CD14-positive monocyte (primary cell): Measurements from ENCODE around the gene CYP19A1. TPM values are rescaled to one million over a fixed set of nuclear protein-coding genes. Genes with fewer than 3 reads are reported as not detected.

Source experiments
- DNase-seq, 3 donors: peaks; one replicate each; pipeline ENCODE4 v3.0.0-alpha.2; 2011 to 2022
- H2AFZ ChIP-seq: 2 replicates; pipeline ENCODE4 v1.6.0; 2012; ENCODE audit warnings: mild to moderate bottlenecking, low read depth, low read length, inconsistent platforms; ENCODE audit not compliant: insufficient read depth, poor library complexity, severe bottlenecking
- H3K27ac ChIP-seq, 2 donors: 1 replicate in 1 of 2; 2 replicates in 1 of 2; pipeline ENCODE4 v1.5.1; 2012 to 2013; ENCODE audit warnings: low read length in 2 of 2, control low read depth in 1 of 2, inconsistent platforms in 1 of 2, low read depth in 1 of 2, mild to moderate bottlenecking in 1 of 2
- H3K27me3 ChIP-seq, 2 donors: one replicate each; pipeline versions ENCODE4 v1.6.0 to v1.6.1; 2011 to 2013; ENCODE audit warnings: low read length in 2 of 2; ENCODE audit not compliant: control insufficient read depth in 2 of 2, insufficient read depth in 2 of 2
- H3K36me3 ChIP-seq, 2 donors: replicated peaks in 1 of 2; 1 replicate in 1 of 2; 2 replicates in 1 of 2; pipeline versions ENCODE4 v1.5.1 to v1.6.1; 2012 to 2013; ENCODE audit warnings: low read length in 2 of 2, control low read depth in 1 of 2, inconsistent platforms in 1 of 2, mild to moderate bottlenecking in 1 of 2; ENCODE audit not compliant: insufficient read depth in 2 of 2, control insufficient read depth in 1 of 2
- H3K4me1 ChIP-seq, 2 donors: 1 replicate in 1 of 2; 2 replicates in 1 of 2; pipeline versions ENCODE4 v1.5.1 to v1.6.1; 2012 to 2013; ENCODE audit warnings: low read length in 2 of 2, control low read depth in 1 of 2, inconsistent platforms in 1 of 2, mild to moderate bottlenecking in 1 of 2, moderate library complexity in 1 of 2; ENCODE audit not compliant: insufficient read depth in 2 of 2, control insufficient read depth in 1 of 2
- H3K4me2 ChIP-seq: replicated peaks from 2 replicates; pipeline ENCODE3; 2012; ENCODE audit warnings: low read length, moderate library complexity, mild to moderate bottlenecking; ENCODE audit not compliant: poor library complexity, severe bottlenecking; ENCODE audit errors: extremely low read depth
- H3K4me3 ChIP-seq, 3 experiments: fragments of 200-600 bp in 1 of 3; sonication (generic) in 1 of 3; replicated peaks in 1 of 3; 1 replicate in 2 of 3; 2 replicates in 1 of 3; pipeline ENCODE4 v1.5.1; 2011 to 2013; ENCODE audit warnings: low read length in 3 of 3, mild to moderate bottlenecking in 3 of 3, control low read depth in 2 of 3, low read depth in 2 of 3, inconsistent platforms in 1 of 3, moderate library complexity in 1 of 3
- H3K79me2 ChIP-seq: 2 replicates; pipeline ENCODE4 v1.6.0; 2012; ENCODE audit warnings: mild to moderate bottlenecking, control low read depth, inconsistent platforms, low read length, moderate library complexity; ENCODE audit not compliant: insufficient read depth
- H3K9ac ChIP-seq: 2 replicates; pipeline ENCODE4 v1.6.0; 2017; ENCODE audit warnings: low read length, mild to moderate bottlenecking; ENCODE audit not compliant: insufficient read depth, poor library complexity, severe bottlenecking
- H3K9me3 ChIP-seq, 2 donors: replicated peaks in 1 of 2; 1 replicate in 1 of 2; 2 replicates in 1 of 2; pipeline versions ENCODE4 v1.5.1 to v1.6.1; 2012 to 2013; ENCODE audit warnings: low read length in 2 of 2, control low read depth in 1 of 2; ENCODE audit not compliant: control insufficient read depth in 1 of 2, insufficient read depth in 1 of 2
- H4K20me1 ChIP-seq: 2 replicates; pipeline ENCODE4 v1.6.0; 2012; ENCODE audit warnings: mild to moderate bottlenecking, low read length, control low read depth, moderate library complexity; ENCODE audit not compliant: insufficient read depth
- H3K27ac Mint-ChIP-seq, 7 donors: one replicate each; pipeline ENCODE4 v1.8.0; 2020; ENCODE audit warnings: mild to moderate bottlenecking in 7 of 7, mixed read lengths in 7 of 7, moderate library complexity in 6 of 7, inconsistent platforms in 2 of 7
- H3K27me3 Mint-ChIP-seq, 3 donors: one replicate each; pipeline ENCODE4 v1.8.0; 2021 to 2022; ENCODE audit warnings: low read depth in 3 of 3, mild to moderate bottlenecking in 3 of 3, mixed read lengths in 3 of 3, moderate library complexity in 3 of 3, inconsistent platforms in 1 of 3
- H3K36me3 Mint-ChIP-seq, 2 donors: one replicate each; pipeline ENCODE4 v1.8.0; 2020; ENCODE audit warnings: mixed read lengths in 2 of 2, inconsistent platforms in 1 of 2, mild to moderate bottlenecking in 1 of 2
- H3K4me1 Mint-ChIP-seq: one replicate; pipeline ENCODE4 v1.8.0; 2020; ENCODE audit warnings: mild to moderate bottlenecking, mixed read lengths
- H3K4me3 Mint-ChIP-seq, 2 donors: one replicate each; pipeline ENCODE4 v1.8.0; 2020; ENCODE audit warnings: mild to moderate bottlenecking in 2 of 2, mixed read lengths in 2 of 2, moderate library complexity in 1 of 2
- H3K9me3 Mint-ChIP-seq, 7 donors: one replicate each; pipeline ENCODE4 v1.8.0; 2020 to 2022; ENCODE audit warnings: mixed read lengths in 7 of 7, mild to moderate bottlenecking in 6 of 7, moderate library complexity in 6 of 7, inconsistent platforms in 2 of 7
- CTCF ChIP-seq: fragments of 200-600 bp; IDR thresholded peaks from one replicate; pipeline ENCODE4 v1.8.0; 2022; ENCODE audit warnings: antibody characterized with exemption, mild to moderate bottlenecking
- WGBS: methylation state at CpG from one replicate; pipeline ENCODE4 v1.1.5; 2013; ENCODE audit warnings: missing lambda C conversion rate; ENCODE audit not compliant: insufficient coverage; 5-methylcytosine and 5-hydroxymethylcytosine counted together
- intact Hi-C, 2 donors: fragments of 100-400 bp; cut with micrococcal nuclease; formaldehyde crosslinking; loops; one replicate each; pipeline versions ENCODE4 v1.15.0 to v1.15.1; 2023
- polyA plus RNA-seq, 3 donors: library from polyadenylated mRNA; depleted of rRNA in 1 of 3; unstranded in 2 of 3; stranded (reverse) in 1 of 3; fragments of 300-500 nt in 2 of 3; fragments of >200 nt in 1 of 3; fragmentation: Illumina TruSeq in 2 of 3; gene quantifications; 1 replicate in 2 of 3; 2 replicates in 1 of 3; pipeline ENCODE4 v1.2.3, GENCODE V29; 2012 to 2021

The CYP19A1 gene
- polyA plus RNA-seq, 3 donors: not detected

- Mint-ChIP-seq H3K27me3 (peaks cover 0 to 3% (median 2%) of the 10 kb centered on the region in 3 donors), H3K36me3 (no peaks in the 10 kb centered on the region), H3K9me3 (peaks cover 0 to 2% (median 0%) of the 10 kb centered on the region in 7 donors), H3K4me3 (no peak overlapping the region), H3K4me1 (peaks cover 14% of the 10 kb centered on the region), H3K27ac (no peak overlapping the region)
- peaks cover 4 to 9% of the 10 kb centered on the region in 2 donors for H3K4me1 ChIP-seq
- no peaks in the 10 kb centered on the region for H3K79me2 ChIP-seq
- H3K4me2 ChIP-seq: no peak overlapping the region
- intact Hi-C loops: no loop called here
- H3K9ac ChIP-seq: no peak overlapping the region
- no peak overlapping the region for H2AFZ ChIP-seq
- H3K27ac ChIP-seq: no peak overlapping the region
- no peak for TF ChIP-seq CTCF
- H3K36me3 ChIP-seq: no peaks in the 10 kb centered on the region
- WGBS: no CpG with 5 or more reads among the region's 1 CpG
- DNase-seq: no peak
- no peaks in the 10 kb centered on the region for H4K20me1 ChIP-seq
- H3K9me3 ChIP-seq: no peaks in the 10 kb centered on the region
- no peaks in the 10 kb centered on the region for H3K27me3 ChIP-seq
- H3K4me3 ChIP-seq: no peak overlapping the region
Measured at GRCh38 chr15:51316636-51317035, 21.8 kb downstream of the CYP19A1 start.

GRCh38 chr15:51315726-51316125, 22.7 kb downstream of the CYP19A1 start:
- no peaks in the 10 kb centered on the region for H3K79me2 ChIP-seq
- H3K27ac ChIP-seq: no peak overlapping the region
- intact Hi-C loops: no loop called here
- Mint-ChIP-seq H3K4me3 (no peak overlapping the region), H3K4me1 (peaks cover 7% of the 10 kb centered on the region), H3K27me3 (no peaks in the 10 kb centered on the region), H3K36me3 (no peaks in the 10 kb centered on the region), H3K27ac (no peak overlapping the region), H3K9me3 (peaks cover 0 to 2% (median 0%) of the 10 kb centered on the region in 7 donors)
- no peak for DNase-seq
- no peaks in the 10 kb centered on the region for H3K36me3 ChIP-seq
- H3K9me3 ChIP-seq: no peaks in the 10 kb centered on the region
- H3K4me3 ChIP-seq: no peak overlapping the region
- H2AFZ ChIP-seq: no peak overlapping the region
- H3K4me2 ChIP-seq: no peak overlapping the region
- H3K27me3 ChIP-seq: no peaks in the 10 kb centered on the region
- H3K4me1 ChIP-seq: no peaks in the 10 kb centered on the region
- H3K9ac ChIP-seq: no peak overlapping the region
- TF ChIP-seq CTCF: no peak
- H4K20me1 ChIP-seq: no peaks in the 10 kb centered on the region
- WGBS: 96% methylated on average over 4 of the region's 7 CpGs
